ENCODE data around the gene TMEM95. TPM values are rescaled to one million over a fixed set of nuclear protein-coding genes. Genes with fewer than 3 reads are reported as not detected.
A peak's percentile ranks its signal among the peaks of the same experiment; 100 is the strongest.
"Not testable (repeated sequence)": the region's sequence is repeated elsewhere in the genome, so short reads cannot be mapped to it uniquely, and the experiment has no call there.

The TMEM95 gene
- total RNA-seq, 1 experiment from 2014 or later = not detected

DNA sequence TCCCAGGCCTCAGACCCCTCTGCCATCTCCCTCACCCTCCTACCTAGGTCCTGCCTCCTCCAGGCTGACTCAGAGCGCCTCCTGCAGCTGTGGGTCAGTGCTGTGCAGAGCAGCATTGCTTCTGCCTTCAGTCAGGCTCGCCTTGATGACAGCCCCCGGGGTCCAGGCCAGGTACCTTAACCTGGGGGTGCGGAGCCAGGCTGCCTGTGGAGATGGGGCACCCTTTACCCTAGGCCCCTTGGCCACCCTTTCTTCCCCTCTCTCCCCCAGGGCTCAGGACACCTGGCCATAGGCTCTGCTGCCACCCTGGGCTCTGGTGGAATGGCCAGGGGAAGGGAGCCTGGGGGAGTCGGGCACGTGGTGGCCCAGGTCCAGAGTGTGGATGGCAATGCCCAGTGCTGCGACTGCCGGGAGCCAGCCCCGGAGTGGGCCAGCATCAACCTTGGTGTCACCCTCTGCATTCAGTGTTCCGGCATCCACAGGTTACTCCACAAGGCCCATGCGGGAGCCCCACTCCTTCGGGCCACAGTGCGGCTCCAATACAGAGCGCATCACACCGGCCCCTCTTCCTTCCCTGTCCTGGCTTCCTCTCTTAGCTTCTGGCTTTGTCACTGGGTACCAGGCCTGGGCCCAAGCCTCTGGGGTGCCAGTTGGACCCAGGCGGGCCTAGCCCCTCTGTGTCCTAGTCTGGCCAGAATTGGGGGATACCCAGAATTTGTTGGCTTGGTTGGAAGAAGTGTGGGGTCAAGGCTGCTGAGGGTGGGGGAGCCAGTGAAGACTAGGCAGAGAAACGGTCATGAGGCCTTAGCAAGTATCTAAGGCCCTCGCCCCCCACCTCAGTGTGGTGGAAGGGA lies 8.0 kb upstream of the TMEM95 start:
- DNase-seq (ENCODE audit: low read depth) = no peak

DNA sequence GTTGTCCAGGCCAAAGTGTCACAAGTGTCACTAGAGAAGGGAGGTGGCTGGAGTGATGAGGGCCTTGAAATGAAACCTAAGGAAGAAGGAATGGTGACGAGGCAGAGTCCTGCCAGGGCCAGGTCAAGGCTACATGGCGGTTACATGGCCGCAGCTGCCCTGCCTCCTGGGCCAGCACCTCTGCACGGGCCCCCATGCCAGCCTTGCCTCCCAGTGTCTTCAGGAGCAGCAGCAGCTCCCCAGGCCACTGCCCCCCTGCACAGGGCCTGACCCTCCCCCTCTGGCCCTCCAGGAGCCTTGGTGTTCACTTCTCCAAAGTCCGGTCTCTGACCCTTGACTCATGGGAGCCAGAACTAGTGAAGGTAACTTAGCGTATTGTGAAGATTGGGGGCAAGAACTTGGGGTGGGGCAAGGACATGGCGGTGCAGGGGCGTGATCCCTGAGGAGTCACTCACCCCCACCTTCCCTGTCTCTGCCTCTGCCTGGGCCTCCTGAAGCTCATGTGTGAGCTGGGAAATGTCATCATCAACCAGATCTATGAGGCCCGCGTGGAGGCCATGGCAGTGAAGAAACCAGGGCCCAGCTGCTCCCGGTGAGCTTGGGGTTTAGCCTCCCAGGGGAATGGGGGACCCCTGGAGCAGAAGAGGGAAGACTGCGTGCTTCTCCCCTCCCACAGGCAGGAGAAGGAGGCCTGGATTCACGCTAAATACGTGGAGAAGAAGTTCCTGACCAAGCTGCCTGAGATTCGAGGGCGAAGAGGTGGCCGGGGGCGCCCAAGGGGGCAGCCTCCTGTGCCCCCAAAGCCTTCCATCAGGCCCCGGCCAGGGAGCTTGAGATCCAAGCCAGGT lies 7.1 kb upstream of the TMEM95 start:
- DNase-seq (ENCODE audit: low read depth) = no peak

GRCh38 chr17:7348478-7349242 lies 6.3 kb upstream of the TMEM95 start:
- DNase-seq (ENCODE audit: low read depth) = no peak

DNA sequence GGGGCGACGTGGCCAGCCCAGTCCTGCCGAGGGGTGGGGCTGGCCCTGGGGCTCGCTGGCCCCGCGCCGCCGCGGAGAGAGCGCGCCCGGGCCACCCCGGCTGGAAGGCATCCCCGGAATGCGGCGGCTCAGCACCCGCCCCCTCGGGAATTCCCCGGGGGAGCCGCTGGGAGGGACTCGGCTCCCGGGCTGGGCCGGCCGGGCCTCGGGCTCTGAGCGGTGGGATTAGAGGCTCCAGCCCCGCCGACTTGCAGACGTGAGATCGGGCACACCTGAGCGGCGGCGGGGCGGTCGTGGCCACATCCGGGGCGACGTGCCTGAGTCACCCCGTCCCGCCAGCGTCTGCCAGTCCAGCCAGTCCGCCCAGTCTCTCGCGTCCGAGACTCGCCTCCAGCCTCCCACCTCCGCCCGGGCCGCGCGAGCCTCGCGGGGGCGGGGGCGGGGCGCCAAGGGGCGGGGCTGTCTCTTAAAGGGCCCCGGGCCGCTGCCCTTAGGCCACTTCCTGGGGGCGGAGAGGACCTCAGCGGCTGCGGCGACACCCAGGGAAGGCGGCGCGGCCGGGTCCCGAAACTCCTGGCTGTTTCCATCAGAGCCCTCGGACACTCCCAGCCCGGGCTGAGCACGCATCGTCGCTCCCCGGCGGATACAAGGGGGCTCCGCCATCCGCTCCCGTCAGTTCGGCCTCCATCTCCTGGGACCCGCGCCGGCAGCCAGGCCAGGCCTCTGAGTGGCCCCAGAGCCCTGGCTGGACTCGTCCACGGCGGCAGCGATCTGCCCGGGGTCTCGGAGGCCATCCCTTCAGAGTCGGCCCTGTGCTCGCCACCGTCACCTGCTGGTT lies 3.1 kb upstream of the TMEM95 start, which contains the start of gene KCTD11:
TSS of gene KCTD11 (plus strand) at position 498 of the 838 bp plus-strand sequence.
- peak; percentile 91 for DNase-seq (ENCODE audit: low read depth)

DNA sequence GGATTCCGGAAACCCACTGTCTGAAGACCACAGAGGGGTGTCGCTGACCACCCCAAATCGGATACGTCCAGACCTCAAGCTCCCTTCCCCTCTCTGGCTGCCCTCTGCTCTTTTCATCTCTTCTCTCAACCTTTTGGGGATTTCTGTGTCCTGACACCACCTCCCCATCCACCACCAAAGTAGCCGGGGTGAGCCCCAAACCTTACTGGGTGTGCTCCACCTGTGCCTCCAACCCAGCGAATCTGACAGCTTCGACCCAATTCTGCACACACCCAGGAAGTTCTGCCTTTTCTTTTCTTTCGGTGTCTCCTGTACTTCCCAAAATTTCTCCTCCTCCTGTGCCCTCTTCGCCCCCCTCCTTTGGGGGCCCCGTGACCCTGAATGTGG lies 2.5 kb upstream of the TMEM95 start:
- no peak for DNase-seq (ENCODE audit: low read depth)

DNA sequence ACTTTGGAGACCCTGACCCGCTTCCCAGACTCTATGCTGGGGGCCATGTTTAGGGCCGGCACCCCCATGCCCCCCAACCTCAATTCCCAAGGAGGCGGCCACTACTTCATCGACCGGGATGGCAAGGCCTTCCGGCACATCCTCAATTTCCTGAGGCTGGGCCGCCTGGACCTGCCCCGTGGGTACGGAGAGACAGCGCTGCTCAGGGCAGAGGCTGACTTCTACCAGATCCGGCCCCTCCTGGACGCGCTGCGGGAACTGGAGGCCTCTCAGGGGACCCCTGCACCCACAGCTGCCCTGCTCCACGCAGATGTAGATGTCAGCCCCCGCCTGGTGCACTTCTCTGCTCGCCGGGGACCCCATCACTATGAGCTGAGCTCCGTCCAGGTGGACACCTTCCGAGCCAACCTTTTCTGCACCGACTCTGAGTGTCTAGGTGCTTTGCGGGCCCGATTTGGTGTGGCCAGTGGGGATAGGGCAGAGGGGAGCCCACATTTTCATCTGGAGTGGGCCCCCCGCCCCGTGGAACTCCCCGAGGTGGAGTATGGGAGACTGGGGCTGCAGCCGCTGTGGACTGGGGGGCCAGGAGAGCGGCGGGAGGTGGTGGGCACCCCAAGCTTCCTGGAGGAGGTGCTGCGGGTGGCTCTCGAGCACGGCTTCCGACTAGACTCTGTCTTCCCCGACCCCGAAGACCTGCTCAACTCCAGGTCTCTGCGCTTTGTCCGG lies 1.9 kb upstream of the TMEM95 start:
- DNase-seq (ENCODE audit: low read depth) = no peak

DNA sequence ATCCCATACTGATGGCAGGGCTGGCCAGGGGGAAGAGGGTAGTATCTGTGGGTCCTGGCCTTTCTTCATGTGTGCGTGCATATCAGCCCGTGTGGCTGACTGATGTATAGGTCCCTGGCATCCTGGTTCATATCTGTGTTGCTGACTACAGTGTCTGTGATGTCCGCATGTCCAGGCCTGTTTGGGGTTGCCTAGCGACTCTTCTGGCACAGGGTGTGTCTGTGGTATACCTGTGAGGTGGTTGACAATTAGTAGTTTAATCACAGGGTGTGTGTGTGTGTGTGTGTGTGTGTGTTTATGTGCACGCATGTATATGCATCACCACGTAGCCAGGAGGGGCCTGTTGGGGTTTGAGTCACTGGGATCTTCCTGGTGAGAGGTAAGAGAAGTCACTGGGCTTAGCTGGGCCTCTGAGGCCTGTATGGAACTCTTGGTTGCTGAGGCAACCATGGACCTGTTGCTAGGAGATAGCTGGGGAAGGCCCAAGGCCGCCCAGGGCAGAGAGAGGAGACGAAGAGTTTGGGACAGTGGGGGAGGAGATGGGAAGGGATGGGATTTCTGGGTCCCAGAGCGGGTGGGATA lies 603 bp upstream of the TMEM95 start:
- peak; percentile 61 for DNase-seq (ENCODE audit: low read depth)

DNA sequence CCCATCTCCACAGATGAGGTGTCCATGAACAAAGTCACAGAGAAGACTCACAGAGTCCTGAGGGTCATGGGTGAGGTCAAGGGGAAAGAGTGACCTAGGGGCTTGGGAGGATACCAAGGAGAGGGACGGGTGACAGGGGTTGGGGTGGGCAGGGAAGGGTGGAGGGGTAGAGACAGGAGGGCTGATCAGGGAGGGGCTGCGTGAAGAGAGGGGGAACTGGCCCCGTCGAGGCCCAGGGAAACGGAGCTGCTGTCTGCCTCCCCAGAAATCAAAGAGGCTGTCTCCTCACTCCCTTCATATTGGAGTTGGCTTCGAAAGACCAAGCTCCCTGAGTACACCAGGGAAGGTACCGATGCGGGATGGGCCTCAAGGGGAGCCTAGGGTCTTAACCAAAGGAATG lies 617 bp downstream of the TMEM95 start:
- no peak for DNase-seq (ENCODE audit: low read depth)

- DNase-seq (ENCODE audit: low read depth) = peak; percentile 68
These were observed 1.2 kb downstream of the TMEM95 start for GRCh38 chr17:7356072-7356549.

GRCh38 chr17:7356756-7357155 lies 1.8 kb downstream of the TMEM95 start:
- DNase-seq (ENCODE audit: low read depth) = no peak

GRCh38 chr17:7357381-7357780 lies 2.4 kb downstream of the TMEM95 start:
- DNase-seq (ENCODE audit: low read depth) = no peak

- no peak for DNase-seq (ENCODE audit: low read depth)
These were observed 7.0 kb downstream of the TMEM95 start for GRCh38 chr17:7361906-7362305.

- DNase-seq (ENCODE audit: low read depth) = no peak
These were observed 8.4 kb downstream of the TMEM95 start for GRCh38 chr17:7363311-7363710.

DNA sequence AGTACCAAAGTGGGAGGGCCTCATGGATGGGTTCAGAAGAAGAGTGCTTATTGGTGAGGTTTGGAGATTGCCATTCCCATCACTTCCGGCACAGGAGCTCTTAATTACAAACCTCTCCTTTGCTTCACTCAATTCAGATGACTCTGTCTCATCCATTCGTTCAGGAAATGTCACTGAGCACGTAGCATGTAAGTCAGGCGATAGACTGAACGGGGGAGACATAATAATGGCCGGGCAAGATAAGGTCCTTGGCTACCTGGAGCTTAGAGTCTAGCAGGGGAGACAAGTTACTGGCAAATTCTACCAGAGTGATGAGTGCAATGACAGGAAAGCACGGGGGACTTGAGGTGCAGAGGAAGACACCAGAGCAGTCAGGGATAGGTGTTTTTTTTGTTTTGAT lies 11.0 kb downstream of the TMEM95 start:
- not testable (repeated sequence) for DNase-seq (ENCODE audit: low read depth)

GRCh38 chr17:7367083-7367482 lies 12.1 kb downstream of the TMEM95 start:
- DNase-seq (ENCODE audit: low read depth) = no peak

GRCh38 chr17:7367918-7368598 lies 13.1 kb downstream of the TMEM95 start:
- no peak for DNase-seq (ENCODE audit: low read depth)

DNA sequence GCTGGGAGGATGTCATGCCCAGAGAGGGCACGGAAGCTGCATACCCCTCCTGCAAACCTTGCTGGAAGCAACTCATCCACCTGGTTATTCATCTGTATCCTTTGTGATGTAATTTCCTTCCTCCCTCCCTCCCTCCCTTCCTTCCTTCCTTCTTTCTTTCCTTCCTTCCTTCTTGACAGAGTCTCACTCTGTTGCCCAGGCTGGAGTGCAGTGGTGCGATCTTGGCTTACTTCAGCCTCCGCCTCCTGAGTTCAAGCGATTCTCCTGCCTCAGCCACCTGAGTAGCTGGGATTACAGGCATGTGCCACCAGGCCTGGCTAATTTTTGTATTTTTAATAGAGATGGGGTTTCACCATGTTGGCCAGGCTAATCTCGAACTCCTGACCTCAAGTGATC lies 13.6 kb downstream of the TMEM95 start:
- DNase-seq (ENCODE audit: low read depth) = not testable (repeated sequence)

DNA sequence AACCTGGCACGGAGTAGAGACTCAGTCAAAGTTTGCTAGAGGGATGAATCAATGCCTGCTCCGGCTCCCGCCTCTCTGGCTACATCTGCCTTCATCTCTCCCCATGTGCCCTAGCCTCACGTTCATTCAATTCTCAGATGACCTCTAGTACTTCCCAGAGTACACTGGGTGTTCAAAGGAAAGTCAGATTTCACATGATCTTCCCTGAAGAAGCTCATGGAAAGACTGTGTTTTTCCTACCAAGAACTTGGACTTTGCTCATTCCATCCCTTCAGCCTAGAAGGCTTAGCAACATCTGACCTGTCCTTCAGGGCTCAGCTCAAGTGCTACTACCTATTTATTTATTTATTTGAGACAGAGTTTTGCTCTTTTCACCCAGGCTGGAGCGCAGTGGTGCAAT lies 14.9 kb downstream of the TMEM95 start:
- no peak for DNase-seq (ENCODE audit: low read depth)

DNA sequence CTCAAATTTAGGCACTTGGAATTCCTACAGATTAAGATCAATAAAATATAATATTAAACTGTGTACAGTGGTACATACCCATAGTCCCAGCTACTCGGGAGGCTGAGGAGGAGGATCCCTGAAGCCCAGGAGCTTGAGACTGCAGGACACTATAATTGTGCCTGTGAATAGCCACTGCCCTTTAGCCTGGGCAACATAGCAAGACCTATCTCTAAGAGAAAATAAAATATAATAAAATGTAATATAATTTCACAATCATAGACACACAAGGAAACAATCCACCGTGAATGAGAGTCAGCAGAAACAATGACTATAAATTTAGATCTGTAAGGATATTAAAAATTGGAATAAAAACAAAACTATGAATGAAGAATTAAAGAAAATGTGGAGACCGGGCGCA lies 15.9 kb downstream of the TMEM95 start:
- no peak for DNase-seq (ENCODE audit: low read depth)
